T-helper 1 cell (primary cell): Measurements from ENCODE around the gene SBF2.
A peak's percentile ranks its signal among the peaks of the same experiment; 100 is the strongest.
"Not testable (repeated sequence)": the region's sequence is repeated elsewhere in the genome, so short reads cannot be mapped to it uniquely, and the experiment has no call there.

ENCODE experiments used
- DNase-seq, 5 donors: peaks; one replicate each; pipeline ENCODE4 v3.0.0-alpha.2; 2012 to 2020

SBF2 gene

GRCh38 chr11:9759519-9760192 lies 534.4 kb downstream of the SBF2 start:
- DNase-seq, result peak; percentile 32 to 93 (median 64)

DNA sequence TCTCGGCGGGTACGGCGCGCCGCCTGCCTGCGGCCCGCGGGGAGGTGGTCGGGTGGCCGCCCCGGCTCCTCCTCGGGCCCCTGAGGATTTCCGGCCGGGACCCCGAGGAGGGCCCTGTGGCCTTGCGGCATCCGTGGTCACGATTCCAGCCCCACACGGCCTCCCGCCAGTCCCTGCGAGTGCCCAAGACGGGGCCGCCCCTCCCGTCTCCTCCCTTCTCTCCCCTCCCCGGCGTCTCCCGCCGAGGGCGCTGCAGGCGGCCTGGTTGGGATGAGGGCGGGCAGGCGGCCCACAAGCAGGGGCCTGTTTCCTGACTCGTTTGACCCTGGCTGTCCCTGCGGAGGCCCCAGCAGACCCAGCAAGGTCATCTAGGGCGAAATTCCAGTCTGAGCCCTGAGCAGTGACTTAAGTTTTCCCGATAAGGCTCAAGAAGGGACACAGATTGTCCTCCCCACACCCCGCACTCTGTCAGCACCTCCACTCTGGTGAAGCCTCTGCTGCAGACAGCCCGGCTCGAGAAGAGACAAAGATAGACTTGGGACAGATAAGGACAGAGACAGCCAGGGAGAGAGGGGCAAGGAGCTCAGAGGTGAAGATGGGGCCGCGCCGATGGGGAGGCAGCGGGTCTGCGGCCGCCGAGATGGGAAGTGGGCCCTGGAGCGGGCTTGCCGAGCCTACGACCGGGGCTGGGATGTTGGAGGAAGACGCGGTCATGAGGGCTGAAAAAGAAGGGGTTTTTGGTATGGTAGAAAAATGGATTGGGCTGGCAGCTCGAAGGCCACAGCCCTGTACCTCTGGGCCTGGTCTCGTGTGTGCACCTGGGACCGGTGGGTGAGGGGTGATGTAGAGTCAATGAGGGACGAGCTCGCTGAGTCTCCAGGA lies 535.1 kb downstream of the SBF2 start:
- peak; percentile 25 to 59 (median 30) for DNase-seq

GRCh38 chr11:9757809-9758636 lies 536.0 kb downstream of the SBF2 start:
- peak; percentile 87 to 90 (median 88) for DNase-seq

DNA sequence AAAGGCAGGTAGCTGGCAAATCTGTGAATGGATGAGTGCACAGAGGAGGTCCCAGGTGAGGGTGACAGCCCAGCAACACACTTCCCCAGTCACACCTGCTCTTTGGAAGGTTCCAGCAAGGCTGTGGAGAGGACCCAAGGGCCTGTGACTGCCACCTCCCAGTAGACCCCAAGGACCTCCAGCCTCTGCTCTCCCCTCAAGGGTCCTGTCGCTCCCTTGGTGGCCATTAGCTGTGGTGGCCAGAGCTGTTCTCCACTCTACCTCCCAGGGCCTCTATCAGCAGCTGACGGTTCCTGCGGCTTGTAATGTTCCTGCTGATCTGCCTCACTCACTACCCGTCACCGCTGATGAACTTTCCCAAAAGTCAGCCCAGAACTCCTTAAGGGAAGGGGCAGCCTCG lies 537.1 kb downstream of the SBF2 start:
- no peak for DNase-seq

- DNase-seq, result no peak
These were observed 537.6 kb downstream of the SBF2 start for GRCh38 chr11:9756461-9756860.

- no peak for DNase-seq
These were observed 538.3 kb downstream of the SBF2 start for GRCh38 chr11:9755561-9756185.

DNA sequence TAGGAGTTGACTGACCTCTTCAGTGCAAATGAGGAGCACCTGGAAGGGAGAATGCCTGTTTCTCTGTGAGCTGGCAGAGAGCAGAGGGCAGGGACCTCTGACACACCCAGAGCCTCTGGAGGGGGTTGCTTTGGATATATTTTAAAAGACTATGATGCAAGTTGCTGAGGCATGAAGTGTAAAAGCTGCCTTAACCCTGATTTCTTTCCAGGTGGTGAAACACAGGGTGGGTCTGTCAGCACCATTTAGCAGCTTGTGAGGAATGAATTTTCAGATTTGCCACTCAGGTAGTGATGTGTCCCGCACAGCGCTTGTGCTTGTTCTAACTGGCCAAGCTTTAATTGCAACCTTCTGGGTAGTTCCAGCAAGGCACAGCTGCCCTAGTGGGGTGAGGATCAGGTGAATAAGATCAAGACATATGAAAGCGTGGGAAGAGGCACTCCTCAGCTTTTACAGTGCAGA lies 540.0 kb downstream of the SBF2 start:
- DNase-seq, result no peak

GRCh38 chr11:9753021-9753420 lies 541.0 kb downstream of the SBF2 start:
- DNase-seq, result no peak

DNA sequence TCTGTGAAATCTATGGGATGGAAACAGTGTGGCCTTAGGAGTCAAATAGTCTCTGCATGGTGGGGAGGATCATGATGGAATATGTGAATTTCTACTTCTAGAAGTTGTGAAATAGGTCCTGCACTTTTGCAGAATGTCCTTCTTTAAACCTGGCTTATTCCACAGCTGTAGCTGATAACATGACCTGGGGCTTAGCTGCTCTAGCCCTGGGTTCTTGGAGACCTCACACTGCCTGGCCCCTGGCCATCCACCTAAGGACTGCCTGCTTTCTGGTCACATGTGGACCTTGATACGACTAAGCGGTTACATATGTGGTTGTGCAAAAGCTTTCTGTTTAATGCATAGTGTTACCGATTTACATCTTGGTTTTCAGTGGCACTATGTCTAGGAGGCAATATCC lies 541.9 kb downstream of the SBF2 start:
- no peak for DNase-seq

- DNase-seq, result no peak
These were observed 543.5 kb downstream of the SBF2 start for GRCh38 chr11:9750551-9750950.

- DNase-seq, result peak in 4 of 5 donors; percentile 16 to 85 (median 25)
These were observed 545.6 kb downstream of the SBF2 start for GRCh38 chr11:9748361-9748970.

GRCh38 chr11:9747828-9748227 lies 546.2 kb downstream of the SBF2 start:
- DNase-seq, result no peak

DNA sequence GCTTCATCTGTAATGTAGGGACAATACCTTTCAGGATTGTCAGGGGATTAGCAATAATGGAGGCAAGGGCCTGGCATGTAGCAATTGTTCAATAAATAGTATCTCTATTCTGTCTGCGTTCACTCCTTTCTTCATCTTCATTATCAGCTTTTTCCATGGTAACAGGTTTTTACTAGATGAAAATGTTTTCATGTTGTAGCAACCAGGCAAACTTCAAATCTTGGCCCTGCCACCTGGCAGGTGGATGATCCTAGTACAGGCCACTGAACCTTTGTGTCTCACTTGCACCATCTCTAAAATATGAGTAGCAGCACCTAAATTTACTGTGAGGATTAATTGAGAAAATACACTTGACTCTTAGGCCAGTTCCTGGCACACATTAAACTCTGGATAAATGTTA lies 546.8 kb downstream of the SBF2 start:
- DNase-seq, result no peak

GRCh38 chr11:9745411-9746211 lies 548.4 kb downstream of the SBF2 start:
- no peak for DNase-seq

- not testable (repeated sequence) for DNase-seq
These were observed 550.5 kb downstream of the SBF2 start for GRCh38 chr11:9743512-9743911.

GRCh38 chr11:9741260-9741659 lies 552.8 kb downstream of the SBF2 start:
- DNase-seq, result no peak

DNA sequence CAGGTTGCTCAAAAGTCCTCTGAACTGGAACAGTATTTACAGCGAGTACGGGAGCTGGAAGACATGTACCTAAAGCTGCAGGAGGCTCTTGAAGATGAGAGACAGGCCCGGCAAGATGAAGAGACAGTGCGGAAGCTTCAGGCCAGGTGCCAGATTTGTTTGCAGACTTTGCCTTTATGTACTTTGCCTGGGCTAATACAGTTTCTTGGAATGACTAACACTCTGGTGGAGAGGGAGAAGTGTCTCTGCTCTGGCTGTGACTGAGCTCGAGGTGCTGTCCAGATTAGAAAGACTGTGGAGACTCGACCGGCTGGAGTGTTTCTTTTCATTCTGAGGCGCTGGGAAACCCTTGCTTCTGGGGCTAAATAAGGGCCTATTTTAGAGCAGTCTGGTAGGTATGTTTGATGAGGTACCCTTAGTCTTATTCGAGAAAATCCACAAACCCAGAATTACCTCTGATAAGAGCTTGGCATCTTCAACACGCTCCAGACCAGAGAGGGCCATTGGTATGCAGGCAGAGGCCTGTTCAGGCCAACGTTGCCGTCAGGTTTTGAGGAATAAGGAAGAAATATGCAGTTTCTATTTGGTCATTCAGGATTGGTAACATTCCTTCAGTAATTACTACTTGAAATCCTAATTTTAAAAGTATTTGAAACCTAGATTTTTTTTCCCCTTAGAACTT lies 553.7 kb downstream of the SBF2 start:
- no peak for DNase-seq

- DNase-seq, result peak in 1 of 5 donors; percentile 71
These were observed 554.7 kb downstream of the SBF2 start for GRCh38 chr11:9739123-9739900.

DNA sequence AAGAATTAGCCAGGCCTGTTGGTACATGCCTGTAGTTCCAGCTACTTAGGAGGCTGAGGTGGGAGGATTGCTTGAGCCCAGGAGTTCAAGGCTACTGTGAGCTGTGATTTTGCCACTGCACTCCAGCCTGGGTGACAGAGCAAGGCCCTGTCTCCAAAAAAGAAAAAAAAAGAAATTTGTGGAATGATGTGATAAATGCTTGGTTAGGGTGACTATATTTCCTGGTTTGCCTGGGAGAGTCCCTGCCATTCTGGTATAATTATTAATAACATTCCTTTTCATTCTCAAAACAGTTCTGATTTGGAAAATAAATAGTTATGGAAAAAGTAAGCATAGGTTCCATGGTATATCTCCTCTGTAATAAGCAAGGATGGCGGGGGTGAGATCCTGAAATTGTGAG lies 555.3 kb downstream of the SBF2 start:
- no peak for DNase-seq

DNA sequence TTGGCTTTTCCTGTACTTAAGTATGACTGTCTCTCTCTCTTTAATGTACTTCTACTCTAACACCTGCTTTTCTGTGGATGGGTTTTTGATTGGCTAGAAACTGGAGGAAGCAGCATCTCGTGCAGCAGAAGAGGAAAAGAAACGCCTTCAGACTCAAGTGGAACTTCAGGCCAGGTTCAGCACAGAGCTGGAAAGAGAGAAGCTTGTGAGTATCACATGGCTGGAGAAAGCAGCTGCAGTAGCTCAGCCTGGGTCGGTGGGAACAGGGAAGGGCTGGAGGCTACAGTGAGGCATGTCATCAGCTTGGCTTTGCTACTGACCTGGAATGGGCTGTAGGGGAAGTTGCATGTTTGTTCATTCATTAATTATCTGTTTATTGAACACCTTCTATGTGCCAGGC lies 555.9 kb downstream of the SBF2 start:
- no peak for DNase-seq
